Stimulated activated naive CD8-positive, alpha-beta T cell treated with anti-CD3 and anti-CD28 coated beads, Interleukin-15, Interleukin-2, amounts not matched to agents 100 ng/mL and 50 ng/mL, for 24 hours (primary cell): Measurements from ENCODE around the gene CRABP1.

ENCODE experiments used
- H3K27ac Mint-ChIP-seq: one replicate; pipeline ENCODE4 v1.8.0; 2021; ENCODE audit warnings: mild to moderate bottlenecking, mixed read lengths
- H3K27me3 Mint-ChIP-seq: one replicate; pipeline ENCODE4 v1.8.0; 2021; ENCODE audit warnings: mixed read lengths
- H3K36me3 Mint-ChIP-seq: one replicate; pipeline ENCODE4 v1.8.0; 2021; ENCODE audit warnings: low read depth, mixed read lengths
- H3K4me1 Mint-ChIP-seq: one replicate; pipeline ENCODE4 v1.8.0; 2021; ENCODE audit warnings: low read depth, mixed read lengths
- H3K4me3 Mint-ChIP-seq: one replicate; pipeline ENCODE4 v1.8.0; 2021; ENCODE audit warnings: mild to moderate bottlenecking, mixed read lengths
- H3K9me3 Mint-ChIP-seq: one replicate; pipeline ENCODE4 v1.8.0; 2021; ENCODE audit warnings: mixed read lengths

CRABP1 gene

DNA sequence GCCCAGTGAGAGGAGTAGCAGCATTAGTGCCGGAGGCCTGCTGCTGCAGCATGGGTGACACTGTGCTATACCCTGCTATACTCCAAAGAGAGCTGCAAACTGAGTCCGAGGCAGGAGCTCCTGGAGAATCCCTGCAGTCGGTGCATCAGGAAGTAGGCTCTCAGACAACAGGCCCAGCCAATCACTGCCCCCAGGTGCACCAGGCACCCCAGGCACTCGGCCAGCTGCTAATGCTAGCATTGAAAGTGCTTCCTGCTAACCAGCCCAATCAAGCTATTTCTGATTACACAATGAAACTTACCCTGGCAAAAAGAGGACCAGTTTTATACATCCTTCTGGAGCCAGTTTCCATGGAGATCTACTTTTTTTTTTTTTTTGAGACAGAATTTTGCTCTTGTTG lies 52.3 kb downstream of the CRABP1 start:
- H3K4me3 Mint-ChIP-seq = no peak overlapping the region

DNA sequence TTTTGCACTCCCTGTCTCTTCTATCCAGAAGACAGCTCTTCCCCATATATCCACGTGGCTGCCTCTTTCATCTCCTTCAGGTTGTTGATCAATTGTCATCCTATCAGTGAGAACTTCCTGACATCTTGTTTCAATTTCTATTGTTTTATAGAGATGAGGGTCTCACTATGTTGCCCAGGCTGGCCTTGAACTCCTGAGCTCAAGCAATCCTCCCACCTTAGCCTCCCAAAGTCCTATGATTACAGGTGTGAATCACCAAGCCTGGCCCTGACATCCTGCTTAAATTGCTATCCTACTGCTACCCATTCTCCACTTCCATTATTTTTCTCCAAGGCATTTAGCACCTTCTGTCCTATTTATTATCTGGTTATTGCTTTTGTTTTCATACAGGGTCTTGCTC lies 53.0 kb downstream of the CRABP1 start:
- Mint-ChIP-seq H3K4me3 (no peak overlapping the region), H3K27ac (no peak overlapping the region), H3K27me3 (no peaks in the 10 kb centered on the region), H3K9me3 (no peaks in the 10 kb centered on the region), H3K4me1 (no peaks in the 10 kb centered on the region), H3K36me3 (no peaks in the 10 kb centered on the region)

More for the DNA sequence above, 52.3 kb downstream of the CRABP1 start:
- H3K36me3 Mint-ChIP-seq = no peaks in the 10 kb centered on the region
- no peaks in the 10 kb centered on the region for H3K9me3 Mint-ChIP-seq
- H3K4me1 Mint-ChIP-seq = no peaks in the 10 kb centered on the region
- no peak overlapping the region for H3K27ac Mint-ChIP-seq
- H3K27me3 Mint-ChIP-seq = no peaks in the 10 kb centered on the region

DNA sequence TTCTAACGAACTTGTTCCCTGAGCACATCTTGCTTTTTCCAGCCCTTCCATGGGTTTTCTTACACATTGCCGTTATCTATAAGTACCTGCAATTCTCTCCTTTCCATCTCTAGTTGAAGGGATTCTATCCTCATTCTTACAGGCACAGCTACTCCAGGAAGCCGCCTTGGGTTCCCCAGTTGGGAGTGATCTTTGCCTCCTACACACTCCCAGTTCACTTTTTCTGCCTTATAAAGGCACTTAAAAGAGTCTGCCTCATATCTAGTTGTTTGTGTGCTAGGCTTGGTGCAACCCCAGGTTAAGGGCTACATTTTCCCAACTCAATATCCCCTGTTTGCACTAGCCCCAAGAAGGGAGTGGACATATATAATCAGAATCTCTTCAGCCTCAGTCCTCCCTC lies 53.9 kb downstream of the CRABP1 start:
- no peaks in the 10 kb centered on the region for H3K9me3 Mint-ChIP-seq
- H3K27me3 Mint-ChIP-seq = no peaks in the 10 kb centered on the region
- H3K36me3 Mint-ChIP-seq = no peaks in the 10 kb centered on the region
- H3K4me1 Mint-ChIP-seq = no peaks in the 10 kb centered on the region
- no peak overlapping the region for H3K4me3 Mint-ChIP-seq
- no peak overlapping the region for H3K27ac Mint-ChIP-seq

DNA sequence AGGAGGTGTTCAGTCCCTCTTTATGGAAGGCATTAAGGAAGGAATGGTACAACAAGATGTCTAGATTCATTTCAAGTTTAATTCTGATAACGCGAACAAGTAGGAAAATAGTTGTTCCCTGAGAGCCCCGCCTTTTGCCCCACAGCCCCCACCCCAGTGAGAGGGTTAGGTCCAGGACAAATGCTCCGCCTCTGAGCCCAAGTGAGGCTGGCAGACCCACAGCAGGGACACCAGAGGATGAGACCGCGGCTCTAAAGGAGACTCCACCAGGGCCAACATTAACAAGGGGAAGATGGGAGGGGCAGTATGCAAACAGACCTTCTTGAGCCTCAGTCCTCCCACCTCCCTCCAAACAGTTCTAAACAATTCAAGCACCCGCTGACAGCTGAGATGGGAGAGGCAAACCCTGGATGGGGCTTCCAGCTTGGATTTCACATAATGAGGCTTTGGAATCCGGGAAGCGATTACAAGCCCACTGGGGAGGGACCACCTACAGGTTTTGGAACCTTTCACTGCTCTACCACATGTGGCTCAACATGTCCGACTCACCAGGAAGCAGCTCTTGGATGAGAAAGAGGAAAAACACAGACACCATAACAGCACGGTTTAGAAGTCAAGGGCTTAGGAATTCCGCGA lies 54.9 kb downstream of the CRABP1 start:
- H3K36me3 Mint-ChIP-seq = no peaks in the 10 kb centered on the region
- no peaks in the 10 kb centered on the region for H3K4me1 Mint-ChIP-seq
- H3K27ac Mint-ChIP-seq = no peak overlapping the region
- no peaks in the 10 kb centered on the region for H3K27me3 Mint-ChIP-seq
- no peaks in the 10 kb centered on the region for H3K9me3 Mint-ChIP-seq
- no peak overlapping the region for H3K4me3 Mint-ChIP-seq

DNA sequence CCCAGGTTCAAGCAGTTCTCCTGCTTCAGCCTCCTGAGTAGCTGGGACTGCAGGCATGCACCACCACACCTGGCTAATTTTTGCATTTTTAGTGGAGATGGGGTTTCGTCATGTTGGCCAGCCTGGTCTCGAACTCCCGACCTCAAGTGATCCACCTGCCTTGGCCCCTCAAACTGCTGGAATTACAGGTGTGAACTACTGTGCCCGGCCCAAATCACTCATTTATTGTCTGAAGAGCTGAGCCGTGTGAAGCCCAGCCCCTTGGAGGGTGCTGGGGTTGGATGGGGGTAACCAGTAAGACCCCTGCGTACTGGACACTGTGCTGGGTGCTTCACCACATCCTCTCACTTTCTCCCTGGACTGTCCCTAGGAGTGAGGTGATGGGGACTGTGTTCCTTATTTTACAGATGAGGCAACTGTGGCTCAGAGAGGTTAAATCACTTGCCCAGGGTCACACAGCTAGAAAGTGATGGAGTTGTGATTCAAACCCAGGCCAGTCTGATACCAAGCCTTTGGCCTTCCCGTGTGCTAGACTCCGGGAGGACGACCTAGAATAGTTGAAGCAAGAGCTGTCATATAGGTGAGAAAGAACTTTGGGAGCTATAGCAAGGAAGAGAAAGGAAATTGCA lies 56.1 kb downstream of the CRABP1 start:
- Mint-ChIP-seq H3K36me3 (no peaks in the 10 kb centered on the region), H3K27ac (no peak overlapping the region), H3K4me1 (no peaks in the 10 kb centered on the region)

DNA sequence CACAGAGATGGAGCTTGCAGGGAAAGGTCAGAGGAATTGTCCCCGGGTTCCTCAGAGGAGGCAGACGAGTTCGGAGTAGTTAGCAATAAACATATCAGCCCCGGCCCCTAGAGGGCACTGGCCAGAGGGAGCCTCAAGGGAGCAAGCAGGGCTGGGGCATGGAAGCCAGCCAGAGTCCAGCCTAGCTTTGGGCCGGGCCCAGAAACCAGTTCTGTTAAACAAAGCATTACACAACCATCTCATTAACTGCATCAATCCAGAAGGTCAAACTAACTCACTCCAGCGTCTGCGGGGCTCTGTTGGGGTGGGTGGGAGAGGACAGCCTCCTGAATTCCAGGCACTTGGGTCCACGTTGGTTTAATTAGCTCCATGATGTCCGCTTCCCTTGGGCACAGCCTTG lies 56.8 kb downstream of the CRABP1 start:
- Mint-ChIP-seq H3K36me3 (no peaks in the 10 kb centered on the region), H3K4me1 (no peaks in the 10 kb centered on the region), H3K9me3 (no peaks in the 10 kb centered on the region), H3K27me3 (no peaks in the 10 kb centered on the region), H3K4me3 (no peak overlapping the region), H3K27ac (no peak overlapping the region)

More for the DNA sequence above, 56.1 kb downstream of the CRABP1 start:
- no peaks in the 10 kb centered on the region for H3K9me3 Mint-ChIP-seq
- no peak overlapping the region for H3K4me3 Mint-ChIP-seq
- no peaks in the 10 kb centered on the region for H3K27me3 Mint-ChIP-seq

DNA sequence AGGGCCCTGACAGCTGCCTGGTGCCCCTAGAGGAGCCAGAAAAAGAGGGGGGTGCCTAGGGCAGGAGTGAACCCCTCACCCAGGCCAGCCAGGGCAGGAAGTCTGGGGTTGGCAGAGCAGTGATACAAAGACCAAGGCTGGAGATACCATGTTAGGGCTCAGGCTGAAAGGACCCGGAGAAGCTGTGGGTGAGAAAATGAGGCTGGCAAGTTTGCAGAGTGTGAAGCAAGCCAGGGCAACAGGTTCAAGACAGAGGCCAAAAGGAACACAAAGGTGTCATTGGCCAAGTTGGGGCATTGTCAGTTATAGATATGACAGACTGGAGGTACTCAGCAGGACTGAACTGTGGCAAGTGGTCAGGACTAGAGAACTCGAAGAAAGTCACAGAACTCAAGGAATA lies 57.2 kb downstream of the CRABP1 start:
- Mint-ChIP-seq H3K27me3 (no peaks in the 10 kb centered on the region), H3K36me3 (no peaks in the 10 kb centered on the region), H3K9me3 (no peaks in the 10 kb centered on the region), H3K4me1 (no peaks in the 10 kb centered on the region), H3K27ac (no peak overlapping the region), H3K4me3 (no peak overlapping the region)
